PC-3 (cell line): Measurements from ENCODE around the gene BEND2. TPM values are rescaled to one million over a fixed set of nuclear protein-coding genes. Genes with fewer than 3 reads are reported as not detected.

Experiments used
- ATAC-seq: fragments of 200-7000 bp; cut with Tn5 transposase; 2 replicates; pipeline ENCODE4 v1.9.1; 2020; ENCODE audit warnings: mild to moderate bottlenecking, moderate library complexity
- BruUV-seq: library from RNA; stranded (reverse); fragments of 400-500 nt; replicated peaks from 2 replicates; lab custom pipeline; 2021; lab: Mats Ljungman, UMichigan
- CTCF ChIA-PET: fragments of 300-600 bp; sonication (Branson Sonifier 250); formaldehyde crosslinking; loops from one replicate; lab custom pipeline; 2022; ENCODE audit warnings: antibody characterized with exemption; lab: Charles Lee
- POLR2A ChIA-PET: fragments of 300-600 bp; sonication (Branson Sonifier 250); formaldehyde crosslinking; loops from one replicate; lab custom pipeline; 2022; ENCODE audit warnings: antibody characterized with exemption; ENCODE audit not compliant: unreplicated experiment; lab: Charles Lee
- DNase-seq: peaks from one replicate; pipeline ENCODE4 v3.0.0-alpha.2; 2015
- H2AFZ ChIP-seq: fragments of 300-600 bp; sonication (generic); 2 replicates; pipeline ENCODE4 v1.6.0; 2016; ENCODE audit warnings: antibody characterized with exemption, low read length
- H3F3A ChIP-seq: fragments of 300-600 bp; sonication (generic); one replicate; pipeline ENCODE4 v1.6.0; 2017; ENCODE audit warnings: antibody characterized with exemption, low read length, control low read depth, mild to moderate bottlenecking; ENCODE audit not compliant: unreplicated experiment
- H3K27ac ChIP-seq: fragments of 300-600 bp; sonication (generic); 2 replicates; pipeline ENCODE4 v1.5.1; 2016; ENCODE audit warnings: mild to moderate bottlenecking, low read length
- H3K27me3 ChIP-seq: fragments of 300-600 bp; sonication (generic); 2 replicates; pipeline ENCODE4 v1.6.1; 2016; ENCODE audit warnings: low read length, mixed read lengths
- H3K36me3 ChIP-seq: fragments of 300-600 bp; sonication (generic); 2 replicates; pipeline ENCODE4 v1.6.1; 2016; ENCODE audit warnings: low read depth, mixed run types, low read length, mixed read lengths
- H3K4me1 ChIP-seq: fragments of 300-600 bp; sonication (generic); 2 replicates; pipeline ENCODE4 v1.5.1; 2016; ENCODE audit warnings: low read length; ENCODE audit not compliant: insufficient read depth
- H3K4me2 ChIP-seq: fragments of 300-600 bp; sonication (generic); 2 replicates; pipeline ENCODE4 v1.6.0; 2016; ENCODE audit warnings: low read length
- H3K4me3 ChIP-seq: fragments of 300-600 bp; sonication (generic); 2 replicates; pipeline ENCODE4 v1.5.1; 2016; ENCODE audit warnings: mild to moderate bottlenecking, low read length, mixed read lengths
- H3K79me2 ChIP-seq: fragments of 300-600 bp; sonication (generic); 2 replicates; pipeline ENCODE4 v1.6.1; 2017; ENCODE audit warnings: low read length, mixed read lengths
- H3K9ac ChIP-seq: fragments of 300-600 bp; sonication (generic); 2 replicates; pipeline ENCODE4 v1.6.0; 2016; ENCODE audit warnings: mild to moderate bottlenecking, low read length
- H3K9me2 ChIP-seq: fragments of 300-600 bp; sonication (generic); replicated peaks from 2 replicates; pipeline ENCODE4 v1.6.1; 2016; ENCODE audit warnings: mixed run types, low read length, mixed read lengths
- H3K9me3 ChIP-seq: fragments of 300-600 bp; sonication (generic); 2 replicates; pipeline ENCODE4 v1.6.1; 2016; ENCODE audit warnings: low read length, mixed read lengths
- H4K20me1 ChIP-seq: fragments of 300-600 bp; sonication (generic); 2 replicates; pipeline ENCODE4 v1.6.1; 2016; ENCODE audit warnings: low read length, mixed read lengths
- CTCF ChIP-seq: fragments of 300-600 bp; sonication (generic); conservative IDR thresholded peaks from 2 replicates; pipeline ENCODE4 v1.5.1; 2017; ENCODE audit warnings: antibody characterized with exemption, low read depth, mild to moderate bottlenecking, low read length
- EZH2 ChIP-seq: fragments of 300-600 bp; sonication (generic); IDR thresholded peaks from one replicate; pipeline ENCODE4 v1.6.1; 2017; ENCODE audit warnings: antibody characterized with exemption, mild to moderate bottlenecking, low read length; ENCODE audit not compliant: unreplicated experiment
- EZH2phosphoT487 ChIP-seq: fragments of 300-600 bp; sonication (generic); IDR thresholded peaks from 2 replicates; pipeline ENCODE4 v1.6.1; 2018; ENCODE audit warnings: mild to moderate bottlenecking, antibody characterized with exemption, low read length, borderline replicate concordance
- intact Hi-C: fragments of 100-400 bp; cut with micrococcal nuclease; formaldehyde crosslinking; loops from 2 replicates; pipeline ENCODE4 v1.9.0; 2023
- total RNA-seq: library from RNA; depleted of rRNA; stranded (reverse); fragments of >200 nt; gene quantifications from 2 replicates; pipeline ENCODE4 v1.2.3, GENCODE V29; 2014; rRNA removed

BEND2 gene
- total RNA-seq, 1 experiment from 2014 or later, result not detected

- ATAC-seq (peak; percentile 57), DNase-seq (peak; percentile 31)
- Histone ChIP-seq H4K20me1 (no peaks in the 10 kb centered on the region), H3K9me2 (no peaks in the 10 kb centered on the region), H2AFZ (no peak overlapping the region), H3F3A (no peaks in the 10 kb centered on the region), H3K9ac (no peak overlapping the region), H3K36me3 (no peaks in the 10 kb centered on the region), H3K79me2 (no peaks in the 10 kb centered on the region), H3K4me2 (no peak overlapping the region), H3K27ac (no peak overlapping the region), H3K4me3 (no peak overlapping the region), H3K4me1 (no peaks in the 10 kb centered on the region), H3K9me3 (no peaks in the 10 kb centered on the region), H3K27me3 (peaks cover 28% of the 10 kb centered on the region)
- ChIA-PET CTCF (no interaction called here), POLR2A (no interaction called here)
- intact Hi-C loops, result no loop called here
- TF ChIP-seq CTCF, result peak; percentile 46; the same call in 1 of the 2 replicates
- TF ChIP-seq EZH2phosphoT487, result no peak
- TF ChIP-seq EZH2, result no peak
- no TSS peak for BruUV-seq
Observed at GRCh38 chrX:18119856-18120255, 100.8 kb downstream of the BEND2 start.

Other genes starting within 250 kb of the BEND2 start
- gene SCML2, start 133.8 kb upstream of the BEND2 start, total RNA-seq, result 3.5 and 4.8 TPM in 2 replicates
- gene CDKL5, start 204.7 kb upstream of the BEND2 start, total RNA-seq, result 2.4 and 2.9 TPM in 2 replicates